ENCODE results near the gene TRIM62. TPM values are rescaled to one million over a fixed set of nuclear protein-coding genes. Genes with fewer than 3 reads are reported as not detected.
"Not testable (repeated sequence)": the region's sequence is repeated elsewhere in the genome, so short reads cannot be mapped to it uniquely, and the experiment has no call there.

TRIM62 gene
- total and polyA plus RNA-seq, 7 experiments from 2014 or later: 3.6 to 24.2 (median 18.4) TPM

DNA sequence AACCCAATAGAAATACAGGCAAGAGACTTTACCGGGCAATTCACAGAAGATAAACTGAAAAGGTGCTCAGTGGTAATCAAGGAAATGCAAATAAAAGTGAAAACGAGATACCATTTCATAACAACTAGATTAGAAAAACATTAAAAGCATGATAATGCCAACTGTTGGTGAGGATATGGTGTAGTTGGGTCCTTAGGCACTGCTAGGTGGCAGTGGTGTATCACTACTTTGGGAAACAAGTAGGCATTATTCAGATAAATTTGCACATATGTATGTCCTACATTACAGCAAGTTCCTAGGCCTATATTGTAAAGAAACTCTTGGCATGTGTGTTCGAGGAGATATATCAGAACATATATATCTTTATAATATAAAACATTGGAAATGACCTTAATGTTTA, 69.9 kb downstream of the TRIM62 start:
- POLR2A ChIA-PET: no interaction called here
- Mint-ChIP-seq H3K36me3 (peaks cover 5 to 17% (median 13%) of the 10 kb centered on the region in 5 donors), H3K4me1 (peaks cover 0 to 12% (median 0%) of the 10 kb centered on the region in 7 donors)

DNA sequence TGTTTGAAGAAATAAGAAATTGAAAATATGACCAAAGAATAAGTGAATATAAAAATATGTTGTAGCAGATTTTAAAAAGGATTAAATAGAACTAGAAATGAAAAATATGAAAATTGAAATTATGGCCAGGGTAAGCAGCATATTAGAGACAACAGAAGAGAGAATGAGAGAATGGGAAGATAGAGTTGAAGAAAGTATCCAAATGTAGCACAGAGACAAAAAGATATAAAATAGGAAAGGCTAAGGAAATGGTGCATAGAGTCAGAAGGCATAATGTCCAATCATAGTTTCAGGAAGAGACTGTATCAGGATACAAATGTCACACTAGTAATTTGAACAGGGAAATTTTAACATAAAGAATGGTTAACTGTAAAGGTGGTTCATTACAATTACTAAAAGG, 71.4 kb downstream of the TRIM62 start:
- no peak for DNase-seq
- POLR2A ChIA-PET: no interaction called here
- Mint-ChIP-seq H3K36me3 (peaks cover 5 to 27% (median 13%) of the 10 kb centered on the region in 5 donors), H3K27ac (peak overlapping the region in 1 of 9 donors; percentile 8), H3K4me3 (no peak overlapping the region), H3K4me1 (peaks cover 0 to 12% (median 0%) of the 10 kb centered on the region in 7 donors), H3K27me3 (peaks cover 0 to 3% (median 0%) of the 10 kb centered on the region in 5 donors), H3K9me3 (peaks cover 0 to 13% (median 5%) of the 10 kb centered on the region in 11 donors)
- Histone ChIP-seq H3K36me3 (ENCODE audit: control insufficient read depth in 2 of 3, insufficient read depth in 3 of 3, low read length in 3 of 3) (no peaks in the 10 kb centered on the region), H3K27me3 (ENCODE audit: control insufficient read depth in 2 of 2, insufficient read depth in 2 of 2, low read length in 2 of 2) (no peaks in the 10 kb centered on the region), H3K4me3 (ENCODE audit: low read length) (no peak overlapping the region), H3K27ac (ENCODE audit: low read depth, low read length) (no peak overlapping the region), H3K9me3 (ENCODE audit: control insufficient read depth in 2 of 3, low read length in 3 of 3) (no peaks in the 10 kb centered on the region), H3K4me1 (ENCODE audit: control insufficient read depth in 2 of 2, insufficient read depth in 2 of 2, low read length in 2 of 2) (no peaks in the 10 kb centered on the region)
- no peak for ATAC-seq
- CTCF ChIA-PET: interaction anchor here (1.1 kb wide), 1 partner anchor 174 kb away, joined by 6 read pairs; no protein-coding TSS in a partner anchor
- intact Hi-C loops (cut with micrococcal nuclease): loop anchor here in 1 of 2 donors (10.0 kb wide), 1 partner anchor 184 kb away; no protein-coding TSS in a partner anchor

More for the DNA sequence above, 69.9 kb downstream of the TRIM62 start:
- Histone ChIP-seq H3K36me3 (ENCODE audit: control insufficient read depth in 2 of 3, insufficient read depth in 3 of 3, low read length in 3 of 3) (no peaks in the 10 kb centered on the region), H3K9me3 (ENCODE audit: control insufficient read depth in 2 of 3, low read length in 3 of 3) (no peaks in the 10 kb centered on the region), H3K27me3 (ENCODE audit: control insufficient read depth in 2 of 2, insufficient read depth in 2 of 2, low read length in 2 of 2) (no peaks in the 10 kb centered on the region), H3K27ac (ENCODE audit: low read depth, low read length) (no peak overlapping the region), H3K4me1 (ENCODE audit: control insufficient read depth in 2 of 2, insufficient read depth in 2 of 2, low read length in 2 of 2) (no peaks in the 10 kb centered on the region), H3K4me3 (ENCODE audit: low read length) (no peak overlapping the region)
- DNase-seq (peak in 1 of 9 donors; percentile 27), ATAC-seq (peak; percentile 41)
- no peak overlapping the region for H3K4me3 Mint-ChIP-seq
- H3K9me3 Mint-ChIP-seq: peaks cover 0 to 11% (median 5%) of the 10 kb centered on the region in 11 donors
- CTCF ChIA-PET: no interaction called here
- H3K27ac Mint-ChIP-seq: no peak overlapping the region
- intact Hi-C loops (cut with micrococcal nuclease): loop anchor here (1.0 to 10.0 kb wide), 3 partner anchors 183 to 255 kb away; no protein-coding TSS in a partner anchor
- H3K27me3 Mint-ChIP-seq: no peaks in the 10 kb centered on the region

DNA sequence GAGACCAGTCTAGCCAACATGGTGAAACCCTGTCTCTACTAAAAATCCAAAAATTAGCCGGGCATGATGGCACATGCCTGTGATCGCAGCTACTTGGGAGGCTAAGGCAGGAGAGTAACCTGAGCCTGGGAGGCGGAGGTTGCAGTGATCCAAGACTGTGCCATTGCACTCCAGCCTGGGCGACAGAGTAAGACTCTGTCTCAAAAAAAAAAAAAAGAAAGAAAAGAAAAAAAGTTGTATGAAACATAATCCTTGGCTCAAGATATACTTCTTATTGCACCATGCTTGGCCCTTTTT, 81.8 kb downstream of the TRIM62 start:
- H3K9me3 Mint-ChIP-seq; H3K9me3 ChIP-seq (ENCODE audit: control insufficient read depth in 2 of 3, low read length in 3 of 3); ATAC-seq; intact Hi-C loops (cut with micrococcal nuclease); DNase-seq; H3K27me3 ChIP-seq (ENCODE audit: control insufficient read depth in 2 of 2, insufficient read depth in 2 of 2, low read length in 2 of 2); H3K27me3 Mint-ChIP-seq; H3K36me3 ChIP-seq (ENCODE audit: control insufficient read depth in 2 of 3, insufficient read depth in 3 of 3, low read length in 3 of 3): not testable (repeated sequence)
- H3K36me3 Mint-ChIP-seq: peaks cover 4 to 33% (median 12%) of the 10 kb centered on the region in 5 donors
- CTCF ChIA-PET: interaction anchor here (0.6 to 3.1 kb wide), 4 partner anchors 11 to 119 kb away, joined by 3 to 13 read pairs (median 6); no protein-coding TSS in a partner anchor
- Histone ChIP-seq H3K4me1 (ENCODE audit: control insufficient read depth in 2 of 2, insufficient read depth in 2 of 2, low read length in 2 of 2) (peaks cover 37% of the 10 kb centered on the region in 2 donors), H3K27ac (ENCODE audit: low read depth, low read length) (peak overlapping the region; percentile 56), H3K4me3 (ENCODE audit: low read length) (peak overlapping the region; percentile 26)
- peak overlapping the region in 9 of 10 donors; percentile 30 to 85 (median 79) for H3K4me3 Mint-ChIP-seq
- H3K27ac Mint-ChIP-seq: peak overlapping the region in 8 of 9 donors; percentile 87 to 96 (median 94)
- POLR2A ChIA-PET: interaction anchor here (0.8 to 1.7 kb wide), 2 partner anchors 19 to 27 kb away, joined by 3 to 8 read pairs; partner anchors contain the start of gene AZIN2
- H3K4me1 Mint-ChIP-seq: peaks cover 34 to 76% (median 61%) of the 10 kb centered on the region in 7 donors

DNA sequence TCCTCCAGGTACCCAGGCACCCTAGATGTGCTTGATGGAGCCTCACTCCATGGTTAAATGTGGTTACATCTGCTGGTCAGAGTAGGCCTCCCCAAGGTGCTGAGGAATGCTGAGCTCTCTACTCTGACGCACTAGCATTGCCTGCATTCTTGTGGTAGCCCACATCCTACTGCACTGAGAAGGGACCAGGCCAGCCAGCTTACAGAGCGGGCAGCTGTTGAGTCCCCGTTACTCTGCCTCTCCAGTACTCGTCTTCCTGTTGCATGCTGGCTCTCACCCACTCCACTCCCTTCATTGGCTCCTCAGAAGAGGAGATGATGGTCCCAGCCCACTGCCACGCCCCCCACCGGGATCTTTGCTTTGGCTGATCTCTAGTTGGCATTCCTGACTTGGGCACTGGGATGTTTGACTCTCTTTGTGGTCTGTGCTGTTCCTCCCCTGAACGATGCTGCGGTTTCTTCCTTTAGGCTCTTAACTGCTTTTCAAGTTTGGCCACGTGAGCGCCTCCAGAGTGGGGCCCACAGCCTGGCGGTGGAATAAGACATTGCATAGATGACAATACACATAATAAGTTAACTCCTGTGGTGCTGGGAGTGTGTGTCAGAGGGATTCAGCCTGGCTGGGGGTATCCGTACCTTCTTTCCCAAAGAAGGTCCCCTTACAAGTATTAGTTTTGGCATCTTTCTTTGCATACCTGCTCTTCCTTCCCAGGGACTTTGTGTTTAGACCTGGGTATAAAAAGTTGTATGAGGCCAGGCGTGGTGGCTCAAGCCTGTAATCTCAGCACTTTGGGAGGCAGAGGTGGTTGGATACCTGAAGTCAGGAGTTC, 82.3 kb downstream of the TRIM62 start:
- Histone ChIP-seq H3K27me3 (ENCODE audit: control insufficient read depth in 2 of 2, insufficient read depth in 2 of 2, low read length in 2 of 2) (no peaks in the 10 kb centered on the region), H3K4me3 (ENCODE audit: low read length) (peak overlapping the region; percentile 26), H3K4me1 (ENCODE audit: control insufficient read depth in 2 of 2, insufficient read depth in 2 of 2, low read length in 2 of 2) (peaks cover 37% of the 10 kb centered on the region in 2 donors), H3K36me3 (ENCODE audit: control insufficient read depth in 2 of 3, insufficient read depth in 3 of 3, low read length in 3 of 3) (no peaks in the 10 kb centered on the region), H3K9me3 (ENCODE audit: control insufficient read depth in 2 of 3, low read length in 3 of 3) (no peaks in the 10 kb centered on the region), H3K27ac (ENCODE audit: low read depth, low read length) (peak overlapping the region; percentile 56)
- peak; percentile 41 to 81 (median 75) for DNase-seq
- ATAC-seq: peak; percentile 93
- ChIA-PET CTCF (interaction anchor here (0.6 to 3.1 kb wide), 4 partner anchors 9 to 28 kb away, joined by 4 to 13 read pairs (median 6); no protein-coding TSS in a partner anchor), POLR2A (interaction anchor here (1.0 to 2.1 kb wide), 6 partner anchors 11 to 82 kb away, joined by 3 to 14 read pairs (median 6); partner anchors contain the start of genes AZIN2 and TRIM62)
- Mint-ChIP-seq H3K27ac (peak overlapping the region; percentile 87 to 96 (median 93)), H3K27me3 (no peaks in the 10 kb centered on the region), H3K4me3 (peak overlapping the region; percentile 72 to 85 (median 80)), H3K36me3 (peaks cover 4 to 33% (median 12%) of the 10 kb centered on the region in 5 donors), H3K9me3 (no peaks in the 10 kb centered on the region), H3K4me1 (peaks cover 35 to 81% (median 67%) of the 10 kb centered on the region in 7 donors)
- intact Hi-C loops (cut with micrococcal nuclease): loop anchor here (1.0 to 5.0 kb wide), 5 partner anchors 11 to 166 kb away; partner anchors contain the start of genes AZIN2 (in 2 of the 2) and AK2 (in 1 of the 2)

DNA sequence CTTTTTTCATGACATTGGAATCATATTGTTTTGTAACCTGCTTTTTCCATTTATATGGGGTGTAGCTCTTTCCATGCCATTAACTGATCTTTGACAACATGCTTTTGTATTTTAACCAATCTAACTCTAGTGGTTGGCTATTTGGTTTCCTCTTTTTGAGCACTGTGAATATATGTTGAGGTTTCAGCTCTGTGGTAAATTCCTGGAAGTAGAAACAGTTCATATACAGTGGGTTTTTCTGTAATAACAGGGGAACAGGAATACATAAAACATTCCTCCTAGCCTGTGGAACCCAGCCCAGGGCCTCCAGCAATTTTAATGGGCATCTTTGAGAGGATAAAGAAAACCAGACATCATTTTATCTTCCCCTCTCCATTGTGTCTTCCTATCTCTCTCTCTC, 83.5 kb downstream of the TRIM62 start:
- Histone ChIP-seq H3K27me3 (ENCODE audit: control insufficient read depth in 2 of 2, insufficient read depth in 2 of 2, low read length in 2 of 2) (no peaks in the 10 kb centered on the region), H3K4me1 (ENCODE audit: control insufficient read depth in 2 of 2, insufficient read depth in 2 of 2, low read length in 2 of 2) (peaks cover 37% of the 10 kb centered on the region in 2 donors), H3K4me3 (ENCODE audit: low read length) (peak overlapping the region; percentile 0), H3K27ac (ENCODE audit: low read depth, low read length) (peak overlapping the region; percentile 56), H3K9me3 (ENCODE audit: control insufficient read depth in 2 of 3, low read length in 3 of 3) (no peaks in the 10 kb centered on the region), H3K36me3 (ENCODE audit: control insufficient read depth in 2 of 3, insufficient read depth in 3 of 3, low read length in 3 of 3) (no peaks in the 10 kb centered on the region)
- Mint-ChIP-seq H3K27me3 (no peaks in the 10 kb centered on the region), H3K4me1 (peaks cover 37 to 79% (median 66%) of the 10 kb centered on the region in 7 donors), H3K36me3 (peaks cover 2 to 33% (median 10%) of the 10 kb centered on the region in 5 donors), H3K9me3 (no peaks in the 10 kb centered on the region), H3K4me3 (peak overlapping the region; percentile 4 to 85 (median 78)), H3K27ac (peak overlapping the region; percentile 84 to 96 (median 93))
- ATAC-seq (no peak), DNase-seq (no peak)
- POLR2A ChIA-PET: interaction anchor here (2.1 kb wide), 1 partner anchor 83 kb away, joined by 5 read pairs; the partner anchor contains the start of gene TRIM62
- intact Hi-C loops (cut with micrococcal nuclease): loop anchor here in 1 of 2 donors (5.0 kb wide), 1 partner anchor 61 kb away; the partner anchor contains the start of gene AK2
- CTCF ChIA-PET: interaction anchor here (0.7 to 3.1 kb wide), 4 partner anchors 8 to 759 kb away, joined by 3 to 13 read pairs (median 4); no protein-coding TSS in a partner anchor

DNA sequence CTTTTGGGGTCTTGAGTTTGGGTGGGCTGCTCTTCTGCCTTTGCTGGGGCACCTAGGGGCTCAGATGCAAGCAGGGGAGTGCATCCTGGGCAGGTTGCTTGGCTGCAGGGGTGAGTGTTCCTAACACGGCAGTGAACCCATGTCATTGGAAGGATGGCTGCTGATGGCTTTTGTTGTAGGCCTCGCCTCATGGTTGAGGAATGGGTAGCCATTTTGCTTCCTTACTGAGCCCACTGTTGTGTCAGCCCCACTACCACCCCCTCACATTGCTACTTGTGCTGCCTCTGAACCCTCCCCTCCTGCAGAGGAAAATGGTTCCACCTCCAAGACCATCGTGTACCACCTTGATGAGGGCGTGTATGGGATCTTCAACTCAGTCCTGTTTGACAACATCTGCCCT, 84.1 kb downstream of the TRIM62 start:
- H3K4me1 Mint-ChIP-seq: peaks cover 35 to 76% (median 60%) of the 10 kb centered on the region in 7 donors
- no peak for ATAC-seq
- H3K36me3 Mint-ChIP-seq: peaks cover 0 to 31% (median 6%) of the 10 kb centered on the region in 5 donors
- H3K4me3 ChIP-seq (ENCODE audit: low read length): no peak overlapping the region
- H3K27me3 Mint-ChIP-seq: no peaks in the 10 kb centered on the region
- H3K36me3 ChIP-seq (ENCODE audit: control insufficient read depth in 2 of 3, insufficient read depth in 3 of 3, low read length in 3 of 3): no peaks in the 10 kb centered on the region
- H3K27me3 ChIP-seq (ENCODE audit: control insufficient read depth in 2 of 2, insufficient read depth in 2 of 2, low read length in 2 of 2): no peaks in the 10 kb centered on the region
- peak overlapping the region in 6 of 9 donors; percentile 49 to 96 (median 94) for H3K27ac Mint-ChIP-seq
- H3K4me3 Mint-ChIP-seq: peak overlapping the region in 1 of 10 donors; percentile 85
- no peaks in the 10 kb centered on the region for H3K9me3 Mint-ChIP-seq
- ChIA-PET CTCF (interaction anchor here (3.0 to 3.1 kb wide), 2 partner anchors 10 to 29 kb away, joined by 11 to 13 read pairs; no protein-coding TSS in a partner anchor), POLR2A (interaction anchor here (2.1 kb wide), 1 partner anchor 84 kb away, joined by 5 read pairs; the partner anchor contains the start of gene TRIM62)
- H3K9me3 ChIP-seq (ENCODE audit: control insufficient read depth in 2 of 3, low read length in 3 of 3): no peaks in the 10 kb centered on the region
- DNase-seq: no peak
- no peak overlapping the region for H3K27ac ChIP-seq (ENCODE audit: low read depth, low read length)
- intact Hi-C loops (cut with micrococcal nuclease): loop anchor here in 1 of 2 donors (5.0 kb wide), 1 partner anchor 60 kb away; the partner anchor contains the start of gene AK2
- peaks cover 37% of the 10 kb centered on the region in 2 donors for H3K4me1 ChIP-seq (ENCODE audit: control insufficient read depth in 2 of 2, insufficient read depth in 2 of 2, low read length in 2 of 2)

Data from naive thymus-derived CD4-positive, alpha-beta T cell (primary cell).